Measurements from ENCODE around the gene EXD2.

DNA sequence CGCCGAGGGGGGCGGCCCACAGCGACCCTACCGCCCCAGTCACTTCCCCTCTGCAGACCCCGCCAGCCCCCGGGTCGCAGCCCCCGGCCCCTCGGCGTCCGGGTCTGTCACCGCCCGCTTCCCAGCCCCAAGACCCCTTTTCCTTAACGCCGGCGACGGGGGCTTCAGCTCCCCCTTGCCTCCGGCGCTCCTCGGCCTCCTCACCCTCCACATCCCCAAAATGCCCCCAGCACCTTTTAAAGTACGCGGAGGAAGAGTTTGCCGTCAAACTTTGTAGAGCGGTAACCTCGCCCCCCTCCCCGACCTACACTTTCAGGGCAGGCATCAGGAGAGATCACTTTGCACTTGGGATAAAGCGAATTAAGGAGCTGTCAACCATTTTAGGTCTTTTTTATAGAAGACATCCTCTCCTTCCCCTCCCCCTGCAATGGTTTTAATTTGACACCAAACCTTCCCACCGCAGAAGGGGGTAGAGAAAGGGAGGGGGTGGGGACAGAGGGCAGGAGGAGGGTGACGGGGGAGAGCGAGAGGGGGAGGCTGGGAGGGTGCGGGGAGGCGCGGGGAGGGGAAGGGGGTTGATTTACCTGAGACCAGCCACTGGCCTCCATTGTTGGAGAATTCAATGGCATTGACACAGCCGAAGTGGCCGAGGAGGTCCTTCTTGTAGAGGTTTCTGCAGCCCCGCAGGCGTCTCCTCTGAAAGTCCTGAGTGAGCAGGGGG lies 39.0 kb upstream of the EXD2 start:
- no peak for TF ChIP-seq POLR2A (IDR thresholded peaks at IDR 0.05; ENCODE audit: low read depth)
- TF ChIP-seq POLR2AphosphoS5 (IDR thresholded peaks at IDR 0.05), result no peak
- TF ChIP-seq, protein P1, sequence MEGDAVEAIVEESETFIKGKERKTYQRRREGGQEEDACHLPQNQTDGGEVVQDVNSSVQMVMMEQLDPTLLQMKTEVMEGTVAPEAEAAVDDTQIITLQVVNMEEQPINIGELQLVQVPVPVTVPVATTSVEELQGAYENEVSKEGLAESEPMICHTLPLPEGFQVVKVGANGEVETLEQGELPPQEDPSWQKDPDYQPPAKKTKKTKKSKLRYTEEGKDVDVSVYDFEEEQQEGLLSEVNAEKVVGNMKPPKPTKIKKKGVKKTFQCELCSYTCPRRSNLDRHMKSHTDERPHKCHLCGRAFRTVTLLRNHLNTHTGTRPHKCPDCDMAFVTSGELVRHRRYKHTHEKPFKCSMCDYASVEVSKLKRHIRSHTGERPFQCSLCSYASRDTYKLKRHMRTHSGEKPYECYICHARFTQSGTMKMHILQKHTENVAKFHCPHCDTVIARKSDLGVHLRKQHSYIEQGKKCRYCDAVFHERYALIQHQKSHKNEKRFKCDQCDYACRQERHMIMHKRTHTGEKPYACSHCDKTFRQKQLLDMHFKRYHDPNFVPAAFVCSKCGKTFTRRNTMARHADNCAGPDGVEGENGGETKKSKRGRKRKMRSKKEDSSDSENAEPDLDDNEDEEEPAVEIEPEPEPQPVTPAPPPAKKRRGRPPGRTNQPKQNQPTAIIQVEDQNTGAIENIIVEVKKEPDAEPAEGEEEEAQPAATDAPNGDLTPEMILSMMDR (IDR thresholded peaks at IDR 0.05), result no peak
- TF ChIP-seq EP300 (IDR thresholded peaks at IDR 0.05), result no peak

Measured in esophagus muscularis mucosa (tissue), 4 donors.